ENCODE results near the gene ENKD1.

Gene ENKD1

DNA sequence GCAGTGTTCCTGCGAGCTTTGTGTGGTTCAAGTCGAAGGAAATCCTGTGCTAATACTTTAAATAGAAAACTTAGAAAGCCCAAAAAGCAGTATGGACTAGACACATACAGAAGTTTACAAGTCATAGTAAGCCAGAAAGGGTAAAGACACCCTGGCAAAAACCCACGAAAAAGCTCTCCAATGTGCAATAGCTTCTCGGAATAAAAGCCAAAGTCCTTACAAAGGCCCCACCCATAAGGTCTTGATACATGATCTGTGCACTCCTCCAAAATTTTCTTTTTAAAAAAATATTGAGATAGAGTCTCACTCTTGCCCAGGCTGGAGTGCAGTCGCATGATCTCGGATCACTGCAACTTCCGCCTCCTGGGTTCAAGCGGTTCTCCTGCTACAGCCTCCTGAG is 10.4 kb upstream of the ENKD1 start:
- no peaks in the 10 kb centered on the region for H4K20me1 ChIP-seq (ENCODE audit: control insufficient read depth, insufficient read depth, low read depth, low read length)
- no peaks in the 10 kb centered on the region for H3K27me3 ChIP-seq (ENCODE audit: control insufficient read depth, low read length)
- no peaks in the 10 kb centered on the region for H3F3A ChIP-seq (ENCODE audit: control insufficient read depth, insufficient read depth)
- no peak overlapping the region for H3K4me3 ChIP-seq (ENCODE audit: low read length)
- no peaks in the 10 kb centered on the region for H3K9me2 ChIP-seq (replicated peaks; ENCODE audit: control insufficient read depth, low read length)
- no peaks in the 10 kb centered on the region for H3K79me2 ChIP-seq (ENCODE audit: control insufficient read depth, low read length)
- H3K4me2 ChIP-seq (ENCODE audit: low read length), result no peak overlapping the region
- H3K9me3 ChIP-seq (ENCODE audit: control insufficient read depth, insufficient read depth, low read length), result no peaks in the 10 kb centered on the region
- no peaks in the 10 kb centered on the region for H3K36me3 ChIP-seq (ENCODE audit: control insufficient read depth, low read length)
- peaks cover 6% of the 10 kb centered on the region for H3K4me1 ChIP-seq (ENCODE audit: control insufficient read depth, low read length)
- no peak overlapping the region for H3K27ac ChIP-seq (ENCODE audit: low read depth, low read length)
- TF ChIP-seq CTCF (IDR thresholded peaks at IDR 0.05; ENCODE audit: low read depth, low read length, poor library complexity, severe bottlenecking) (no peak), EZH2phosphoT487 (IDR thresholded peaks at IDR 0.05; ENCODE audit: borderline replicate concordance, low read length) (no peak)

- Histone ChIP-seq H3K4me3 (ENCODE audit: low read length) (no peak overlapping the region), H3K27me3 (ENCODE audit: control insufficient read depth, low read length) (no peaks in the 10 kb centered on the region), H3K36me3 (ENCODE audit: control insufficient read depth, low read length) (no peaks in the 10 kb centered on the region), H3K9me3 (ENCODE audit: control insufficient read depth, insufficient read depth, low read length) (no peaks in the 10 kb centered on the region), H3K4me2 (ENCODE audit: low read length) (no peak overlapping the region), H3K79me2 (ENCODE audit: control insufficient read depth, low read length) (no peaks in the 10 kb centered on the region), H3K4me1 (ENCODE audit: control insufficient read depth, low read length) (peaks cover 6% of the 10 kb centered on the region), H3F3A (ENCODE audit: control insufficient read depth, insufficient read depth) (no peaks in the 10 kb centered on the region), H3K9me2 (replicated peaks; ENCODE audit: control insufficient read depth, low read length) (no peaks in the 10 kb centered on the region), H4K20me1 (ENCODE audit: control insufficient read depth, insufficient read depth, low read depth, low read length) (no peaks in the 10 kb centered on the region), H3K27ac (ENCODE audit: low read depth, low read length) (no peak overlapping the region)
- TF ChIP-seq CTCF (IDR thresholded peaks at IDR 0.05; ENCODE audit: low read depth, low read length, poor library complexity, severe bottlenecking) (no peak), EZH2phosphoT487 (IDR thresholded peaks at IDR 0.05; ENCODE audit: borderline replicate concordance, low read length) (no peak)
Observed at GRCh38 chr16:67676516-67676915, 10.0 kb upstream of the ENKD1 start.

DNA sequence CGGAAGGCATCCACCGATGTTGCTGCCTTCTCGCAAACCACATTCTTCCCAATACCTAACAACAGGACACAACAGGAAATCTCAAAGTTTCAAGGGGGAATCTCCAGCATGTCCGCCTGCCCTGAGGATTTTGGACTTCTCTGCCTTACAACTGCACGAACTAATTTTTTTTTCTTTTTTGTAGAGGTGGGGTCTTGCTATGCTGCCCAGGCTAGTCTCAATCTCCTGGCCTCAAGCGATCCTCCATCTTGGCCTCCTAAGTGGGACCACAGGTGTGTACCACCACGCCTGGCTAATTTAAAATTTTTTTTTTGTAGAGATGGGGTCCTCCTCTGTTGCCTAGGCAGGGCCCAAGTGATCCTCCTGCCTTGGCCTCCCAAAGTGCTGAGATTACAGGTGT is 9.4 kb upstream of the ENKD1 start:
- Histone ChIP-seq H3K9me2 (replicated peaks; ENCODE audit: control insufficient read depth, low read length) (no peaks in the 10 kb centered on the region), H3K4me2 (ENCODE audit: low read length) (no peak overlapping the region), H4K20me1 (ENCODE audit: control insufficient read depth, insufficient read depth, low read depth, low read length) (no peaks in the 10 kb centered on the region), H3K79me2 (ENCODE audit: control insufficient read depth, low read length) (no peaks in the 10 kb centered on the region), H3K4me1 (ENCODE audit: control insufficient read depth, low read length) (peaks cover 6% of the 10 kb centered on the region), H3K27me3 (ENCODE audit: control insufficient read depth, low read length) (no peaks in the 10 kb centered on the region), H3K4me3 (ENCODE audit: low read length) (no peak overlapping the region), H3K9me3 (ENCODE audit: control insufficient read depth, insufficient read depth, low read length) (no peaks in the 10 kb centered on the region), H3K27ac (ENCODE audit: low read depth, low read length) (no peak overlapping the region), H3F3A (ENCODE audit: control insufficient read depth, insufficient read depth) (no peaks in the 10 kb centered on the region), H3K36me3 (ENCODE audit: control insufficient read depth, low read length) (no peaks in the 10 kb centered on the region)
- TF ChIP-seq EZH2phosphoT487 (IDR thresholded peaks at IDR 0.05; ENCODE audit: borderline replicate concordance, low read length) (no peak), CTCF (IDR thresholded peaks at IDR 0.05; ENCODE audit: low read depth, low read length, poor library complexity, severe bottlenecking) (no peak)

GRCh38 chr16:67675579-67675935 is 9.0 kb upstream of the ENKD1 start:
- Histone ChIP-seq H4K20me1 (ENCODE audit: control insufficient read depth, insufficient read depth, low read depth, low read length) (no peaks in the 10 kb centered on the region), H3K9me3 (ENCODE audit: control insufficient read depth, insufficient read depth, low read length) (no peaks in the 10 kb centered on the region), H3K9me2 (replicated peaks; ENCODE audit: control insufficient read depth, low read length) (no peaks in the 10 kb centered on the region), H3K27ac (ENCODE audit: low read depth, low read length) (no peak overlapping the region), H3K4me3 (ENCODE audit: low read length) (no peak overlapping the region), H3K4me1 (ENCODE audit: control insufficient read depth, low read length) (peaks cover 6% of the 10 kb centered on the region), H3K36me3 (ENCODE audit: control insufficient read depth, low read length) (no peaks in the 10 kb centered on the region), H3K27me3 (ENCODE audit: control insufficient read depth, low read length) (no peaks in the 10 kb centered on the region), H3K79me2 (ENCODE audit: control insufficient read depth, low read length) (no peaks in the 10 kb centered on the region), H3F3A (ENCODE audit: control insufficient read depth, insufficient read depth) (no peaks in the 10 kb centered on the region), H3K4me2 (ENCODE audit: low read length) (no peak overlapping the region)
- TF ChIP-seq CTCF (IDR thresholded peaks at IDR 0.05; ENCODE audit: low read depth, low read length, poor library complexity, severe bottlenecking) (no peak), EZH2phosphoT487 (IDR thresholded peaks at IDR 0.05; ENCODE audit: borderline replicate concordance, low read length) (no peak)

Measured in DOHH2 (cell line).